Mononuclear cell (primary cell): Measurements from ENCODE around the gene TLE4. TPM values are rescaled to one million over a fixed set of nuclear protein-coding genes. Genes with fewer than 3 reads are reported as not detected.

Experiments used
- H3K27me3 ChIP-seq: 2 replicates; pipeline ENCODE4 v1.6.0; 2011; ENCODE audit warnings: low read length, control low read depth; ENCODE audit not compliant: insufficient read depth
- H3K4me1 ChIP-seq: 2 replicates; pipeline ENCODE4 v1.5.1; 2011; ENCODE audit warnings: mild to moderate bottlenecking, low read length, control low read depth; ENCODE audit not compliant: insufficient read depth
- H3K4me3 ChIP-seq: 2 replicates; pipeline ENCODE4 v1.5.1; 2011; ENCODE audit warnings: mild to moderate bottlenecking, low read length, moderate library complexity
- H3K9me3 ChIP-seq: 2 replicates; pipeline ENCODE4 v1.5.1; 2011; ENCODE audit warnings: low read depth, mild to moderate bottlenecking, control low read depth, low read length
- total RNA-seq: library from RNA; depleted of rRNA; stranded (reverse); fragments of >200 nt; gene quantifications from one replicate; pipeline ENCODE4 v1.2.3, GENCODE V29; 2012

The TLE4 gene
- total RNA-seq, 1 donor = 150 TPM

DNA sequence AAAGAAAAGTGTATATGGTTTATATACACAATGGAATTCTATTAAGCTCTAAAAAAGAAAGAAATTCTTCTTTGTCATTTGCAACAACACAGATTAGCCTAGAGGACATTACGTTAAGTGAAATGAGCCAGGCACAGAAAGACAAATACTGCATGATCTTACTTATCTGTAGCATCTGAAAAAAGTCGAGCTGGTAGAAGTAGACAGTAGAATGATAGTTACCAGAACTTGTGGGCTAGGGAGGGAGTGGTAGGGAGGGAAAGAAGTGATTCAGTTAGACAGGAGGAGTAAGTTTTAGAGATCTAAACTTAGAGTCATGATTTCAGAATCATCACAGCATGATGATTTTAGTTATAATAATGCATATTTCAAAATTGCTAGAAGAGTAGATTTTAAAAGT lies 184.6 kb downstream of the TLE4 start:
- Histone ChIP-seq H3K4me1 (no peaks in the 10 kb centered on the region), H3K27me3 (no peaks in the 10 kb centered on the region), H3K9me3 (no peaks in the 10 kb centered on the region), H3K4me3 (no peak overlapping the region)

DNA sequence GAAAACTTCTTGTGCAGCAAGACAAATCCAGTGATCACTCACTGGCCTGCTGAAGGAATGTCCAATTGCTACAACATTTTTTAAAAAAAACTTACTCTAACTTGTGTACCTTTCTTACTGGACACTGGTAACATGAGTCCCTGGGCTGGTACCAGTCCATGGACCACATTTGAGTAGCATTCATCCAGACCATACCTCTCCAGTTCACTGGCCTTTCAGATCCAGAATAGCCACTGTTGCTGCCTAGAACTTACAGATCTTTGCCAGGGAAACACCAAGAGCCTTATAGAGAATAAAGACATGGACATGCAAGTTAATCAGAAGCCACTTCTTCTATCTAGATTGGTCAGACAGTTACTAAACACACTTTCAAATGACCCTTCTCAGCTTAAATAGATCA lies 185.3 kb downstream of the TLE4 start:
- no peak overlapping the region for H3K4me3 ChIP-seq
- no peaks in the 10 kb centered on the region for H3K4me1 ChIP-seq
- no peaks in the 10 kb centered on the region for H3K27me3 ChIP-seq
- no peaks in the 10 kb centered on the region for H3K9me3 ChIP-seq

GRCh38 chr9:79757881-79758669 lies 186.3 kb downstream of the TLE4 start:
- no peaks in the 10 kb centered on the region for H3K9me3 ChIP-seq
- H3K27me3 ChIP-seq = no peaks in the 10 kb centered on the region
- no peaks in the 10 kb centered on the region for H3K4me1 ChIP-seq
- no peak overlapping the region for H3K4me3 ChIP-seq

DNA sequence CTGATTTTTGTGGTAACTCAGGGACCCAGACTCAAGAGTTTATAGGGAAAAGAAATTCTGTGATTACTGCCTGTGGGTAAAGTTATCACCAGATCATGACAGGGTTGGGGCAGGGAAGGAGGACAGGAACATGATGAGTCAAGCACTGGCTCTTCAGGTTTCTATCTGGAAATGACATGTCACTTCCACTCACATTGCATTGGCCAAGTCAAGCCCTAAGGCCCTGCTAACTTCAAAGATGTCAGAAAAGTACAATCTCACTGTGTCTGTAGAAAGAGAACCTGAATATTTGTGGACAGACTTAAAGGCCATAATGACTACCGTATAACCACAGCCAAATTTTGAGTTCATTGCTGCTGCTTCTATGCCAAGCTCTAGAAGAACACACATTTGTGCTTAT lies 187.7 kb downstream of the TLE4 start:
- Histone ChIP-seq H3K4me1 (no peaks in the 10 kb centered on the region), H3K9me3 (no peaks in the 10 kb centered on the region), H3K27me3 (no peaks in the 10 kb centered on the region), H3K4me3 (no peak overlapping the region)

DNA sequence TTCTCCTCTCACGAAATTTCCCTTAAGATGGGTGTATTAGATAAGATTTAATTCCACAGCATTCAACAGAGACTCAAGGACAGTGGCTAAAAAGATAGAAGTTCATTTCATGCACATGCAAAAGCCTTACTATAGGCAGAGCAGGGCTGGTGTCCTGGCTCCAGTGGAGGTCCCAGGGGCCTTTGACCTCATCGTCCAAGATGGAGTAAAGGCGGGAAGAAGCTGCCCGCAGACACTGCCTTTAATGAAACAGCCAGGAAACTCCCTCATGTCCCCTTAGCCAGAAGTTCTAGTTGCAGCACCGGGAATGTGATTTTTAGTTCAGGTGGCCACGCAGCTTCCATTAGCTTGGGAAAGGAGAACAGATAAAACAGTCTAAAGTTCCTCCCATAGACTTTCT lies 190.3 kb downstream of the TLE4 start:
- Histone ChIP-seq H3K4me3 (no peak overlapping the region), H3K27me3 (no peaks in the 10 kb centered on the region), H3K9me3 (no peaks in the 10 kb centered on the region), H3K4me1 (no peaks in the 10 kb centered on the region)

- H3K9me3 ChIP-seq = no peaks in the 10 kb centered on the region
- H3K4me3 ChIP-seq = no peak overlapping the region
- no peaks in the 10 kb centered on the region for H3K27me3 ChIP-seq
- H3K4me1 ChIP-seq = no peaks in the 10 kb centered on the region
Observed at GRCh38 chr9:79763671-79764285, 192.0 kb downstream of the TLE4 start.

- H3K4me1 ChIP-seq = no peaks in the 10 kb centered on the region
Observed at GRCh38 chr9:79764374-79764773, 192.6 kb downstream of the TLE4 start.

GRCh38 chr9:79765466-79765865 lies 193.7 kb downstream of the TLE4 start:
- Histone ChIP-seq H3K4me1 (no peaks in the 10 kb centered on the region), H3K9me3 (no peaks in the 10 kb centered on the region), H3K27me3 (no peaks in the 10 kb centered on the region), H3K4me3 (no peak overlapping the region)

More at GRCh38 chr9:79764374-79764773, 192.6 kb downstream of the TLE4 start:
- Histone ChIP-seq H3K4me3 (no peak overlapping the region), H3K27me3 (no peaks in the 10 kb centered on the region), H3K9me3 (no peaks in the 10 kb centered on the region)

GRCh38 chr9:79766091-79766490 lies 194.3 kb downstream of the TLE4 start:
- H3K4me3 ChIP-seq = no peak overlapping the region
- no peaks in the 10 kb centered on the region for H3K9me3 ChIP-seq
- no peaks in the 10 kb centered on the region for H3K27me3 ChIP-seq
- H3K4me1 ChIP-seq = no peaks in the 10 kb centered on the region

- Histone ChIP-seq H3K4me3 (no peak overlapping the region), H3K4me1 (no peaks in the 10 kb centered on the region), H3K9me3 (no peaks in the 10 kb centered on the region)
Observed at GRCh38 chr9:79768194-79768593, 196.4 kb downstream of the TLE4 start.

DNA sequence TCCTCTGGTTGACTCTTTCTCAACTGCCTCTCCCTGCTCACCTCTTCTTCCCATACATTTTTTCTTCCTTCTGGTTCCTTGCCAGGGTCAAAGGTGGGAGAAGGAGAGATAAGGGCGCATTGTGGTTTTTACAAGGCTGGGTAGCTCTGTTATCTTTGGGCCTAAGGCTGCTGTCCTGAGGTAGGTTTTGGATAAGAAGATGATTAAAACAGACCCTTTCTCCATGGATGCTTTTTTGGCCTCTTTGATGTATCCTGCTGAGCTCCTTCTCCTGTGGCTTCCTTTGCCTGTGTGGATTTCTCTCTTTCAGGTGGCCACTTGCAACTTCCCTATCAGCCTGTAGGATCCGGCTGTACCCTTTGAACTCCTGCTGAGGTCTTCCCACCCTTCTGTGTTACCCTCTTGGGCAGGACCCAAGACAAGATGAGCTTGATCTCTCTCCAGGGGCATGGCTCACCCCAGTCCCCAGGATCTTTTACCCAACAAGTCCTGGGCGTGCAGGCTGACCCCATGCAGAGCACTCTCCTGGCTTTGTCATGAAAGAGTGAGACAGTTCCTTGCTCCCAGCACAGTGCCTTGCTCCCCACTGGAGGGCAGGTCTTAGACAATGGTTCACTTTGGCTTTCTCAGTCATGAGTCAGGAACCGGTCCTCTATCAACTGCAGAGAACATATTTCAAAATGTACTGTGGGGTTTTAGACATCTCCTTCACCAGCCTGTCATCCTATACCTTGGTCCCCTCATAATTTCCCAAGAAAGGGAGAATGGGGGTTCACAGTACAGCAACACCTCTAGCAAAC lies 197.9 kb downstream of the TLE4 start:
- no peaks in the 10 kb centered on the region for H3K9me3 ChIP-seq
- no peaks in the 10 kb centered on the region for H3K27me3 ChIP-seq
- H3K4me3 ChIP-seq = no peak overlapping the region
- no peaks in the 10 kb centered on the region for H3K4me1 ChIP-seq

More at GRCh38 chr9:79768194-79768593, 196.4 kb downstream of the TLE4 start:
- H3K27me3 ChIP-seq = no peaks in the 10 kb centered on the region

GRCh38 chr9:79774356-79774755 lies 202.6 kb downstream of the TLE4 start:
- Histone ChIP-seq H3K9me3 (no peaks in the 10 kb centered on the region), H3K4me1 (no peaks in the 10 kb centered on the region), H3K4me3 (no peak overlapping the region), H3K27me3 (no peaks in the 10 kb centered on the region)
